ENCODE measurements around the gene TM9SF3. TPM values are rescaled to one million over a fixed set of nuclear protein-coding genes. Genes with fewer than 3 reads are reported as not detected.

Gene TM9SF3
- 90.7 and 96.7 TPM in 2 replicates for polyA plus RNA-seq (2013)

- peak within 1 kb of the TSS; percentile 72 for H2AK5ac ChIP-seq (ENCODE audit: low read length)
- H3K4me1 ChIP-seq (ENCODE audit: control insufficient read depth in 1 of 2, insufficient read depth in 2 of 2, low read length in 2 of 2): peaks cover 2 to 5% of the 10 kb centered on the region in 2 experiments
- H3K4ac ChIP-seq (ENCODE audit: low read depth, low read length): peak within 1 kb of the TSS; percentile 97
- peak within 1 kb of the TSS; percentile 100 for H3K9ac ChIP-seq (ENCODE audit: low read length)
- peak within 1 kb of the TSS; percentile 96 for H2BK120ac ChIP-seq (ENCODE audit: insufficient read depth, low read length, poor library complexity)
- H3K9me3 ChIP-seq (ENCODE audit: insufficient read depth, low read depth, low read length): no peaks in the 10 kb centered on the region
- H3K36me3 ChIP-seq (ENCODE audit: control insufficient read depth in 1 of 2, insufficient read depth in 2 of 2, low read length in 2 of 2): peaks cover 0 to 1% of the 10 kb centered on the region in 2 experiments
- H3K4me2 ChIP-seq (ENCODE audit: low read length): peak within 1 kb of the TSS; percentile 98
- peak within 1 kb of the TSS; percentile 100 for H4K8ac ChIP-seq (ENCODE audit: low read depth, low read length)
- peak within 1 kb of the TSS; percentile 57 for H2BK12ac ChIP-seq (ENCODE audit: low read length)
- peak within 1 kb of the TSS; percentile 96 for H4K91ac ChIP-seq (ENCODE audit: low read depth, low read length)
- H3K27ac ChIP-seq (ENCODE audit: low read depth, low read length): peak within 1 kb of the TSS; percentile 99
- peaks cover 20% of the 10 kb centered on the region for H3K79me2 ChIP-seq (ENCODE audit: control insufficient read depth, insufficient read depth, low read length, poor library complexity)
- peak; percentile 79 to 87 for DNase-seq
- peak within 1 kb of the TSS; percentile 99 for H2AFZ ChIP-seq (ENCODE audit: insufficient read depth, low read length, poor library complexity)
- peaks cover 14% of the 10 kb centered on the region for H3K79me1 ChIP-seq (ENCODE audit: low read length)
- peak within 1 kb of the TSS; percentile 96 for H3K18ac ChIP-seq (ENCODE audit: low read length)
- no peaks in the 10 kb centered on the region for H3K27me3 ChIP-seq (ENCODE audit: insufficient read depth, low read length)
- peak within 1 kb of the TSS; percentile 97 for H2BK5ac ChIP-seq (ENCODE audit: low read depth, low read length, poor library complexity)
- H4K12ac ChIP-seq (ENCODE audit: low read depth, low read length): peak within 1 kb of the TSS; percentile 99
- WGBS (ENCODE audit: extremely low coverage, insufficient coverage, insufficient read length): no CpG with 5 or more reads among the region's 107 CpGs
- no peak within 1 kb of the TSS for H3K23ac ChIP-seq (ENCODE audit: low read length)
- H3K4me3 ChIP-seq (ENCODE audit: low read depth, low read length): peak within 1 kb of the TSS; percentile 95
- peak within 1 kb of the TSS; percentile 99 for H3K14ac ChIP-seq (ENCODE audit: low read length)
Observed at GRCh38 chr10:96586419-96587263, at the start of gene TM9SF3. Gene TM9SF3, minus strand, starts transcription at chr10:96587012. Its CDS starts 177 bp downstream, at chr10:96586835.

- Histone ChIP-seq H4K91ac (ENCODE audit: low read depth, low read length) (no peak overlapping the region), H3K27ac (ENCODE audit: low read depth, low read length) (no peak overlapping the region), H3K4me1 (ENCODE audit: control insufficient read depth in 1 of 2, insufficient read depth in 2 of 2, low read length in 2 of 2) (peaks cover 5 to 10% of the 10 kb centered on the region in 2 experiments), H3K36me3 (ENCODE audit: control insufficient read depth in 1 of 2, insufficient read depth in 2 of 2, low read length in 2 of 2) (no peaks in the 10 kb centered on the region), H3K9ac (ENCODE audit: low read length) (no peak overlapping the region), H2AK5ac (ENCODE audit: low read length) (no peak overlapping the region), H3K14ac (ENCODE audit: low read length) (no peak overlapping the region), H3K79me2 (ENCODE audit: control insufficient read depth, insufficient read depth, low read length, poor library complexity) (no peaks in the 10 kb centered on the region), H3K27me3 (ENCODE audit: insufficient read depth, low read length) (no peaks in the 10 kb centered on the region), H3K4me2 (ENCODE audit: low read length) (no peak overlapping the region), H3K4me3 (ENCODE audit: low read depth, low read length) (no peak overlapping the region), H3K9me3 (ENCODE audit: insufficient read depth, low read depth, low read length) (no peaks in the 10 kb centered on the region), H4K12ac (ENCODE audit: low read depth, low read length) (no peak overlapping the region), H3K4ac (ENCODE audit: low read depth, low read length) (no peak overlapping the region), H3K23ac (ENCODE audit: low read length) (no peak overlapping the region), H4K8ac (ENCODE audit: low read depth, low read length) (no peak overlapping the region), H2BK5ac (ENCODE audit: low read depth, low read length, poor library complexity) (no peak overlapping the region), H2BK12ac (ENCODE audit: low read length) (no peak overlapping the region), H2AFZ (ENCODE audit: insufficient read depth, low read length, poor library complexity) (no peak overlapping the region), H3K79me1 (ENCODE audit: low read length) (peaks cover 5% of the 10 kb centered on the region), H2BK120ac (ENCODE audit: insufficient read depth, low read length, poor library complexity) (no peak overlapping the region), H3K18ac (ENCODE audit: low read length) (no peak overlapping the region)
- WGBS (ENCODE audit: extremely low coverage, insufficient coverage, insufficient read length): no CpG with 5 or more reads among the region's 1 CpG
- DNase-seq: no peak
Observed at GRCh38 chr10:96636551-96636950, 49.7 kb upstream of the TM9SF3 start.

- Histone ChIP-seq H3K9me3 (ENCODE audit: insufficient read depth, low read depth, low read length) (no peaks in the 10 kb centered on the region), H2AFZ (ENCODE audit: insufficient read depth, low read length, poor library complexity) (peak overlapping the region; percentile 25), H3K4me3 (ENCODE audit: low read depth, low read length) (no peak overlapping the region), H3K79me2 (ENCODE audit: control insufficient read depth, insufficient read depth, low read length, poor library complexity) (no peaks in the 10 kb centered on the region), H4K91ac (ENCODE audit: low read depth, low read length) (peak overlapping the region; percentile 33), H3K23ac (ENCODE audit: low read length) (no peak overlapping the region), H3K79me1 (ENCODE audit: low read length) (peaks cover 5% of the 10 kb centered on the region), H2BK12ac (ENCODE audit: low read length) (peak overlapping the region; percentile 41), H2BK5ac (ENCODE audit: low read depth, low read length, poor library complexity) (no peak overlapping the region), H3K27ac (ENCODE audit: low read depth, low read length) (peak overlapping the region; percentile 40), H4K12ac (ENCODE audit: low read depth, low read length) (no peak overlapping the region), H3K14ac (ENCODE audit: low read length) (peak overlapping the region; percentile 28), H3K4me2 (ENCODE audit: low read length) (peak overlapping the region; percentile 42), H3K4ac (ENCODE audit: low read depth, low read length) (no peak overlapping the region), H3K9ac (ENCODE audit: low read length) (no peak overlapping the region), H2AK5ac (ENCODE audit: low read length) (no peak overlapping the region), H4K8ac (ENCODE audit: low read depth, low read length) (peak overlapping the region; percentile 21), H3K36me3 (ENCODE audit: control insufficient read depth in 1 of 2, insufficient read depth in 2 of 2, low read length in 2 of 2) (no peaks in the 10 kb centered on the region), H3K27me3 (ENCODE audit: insufficient read depth, low read length) (no peaks in the 10 kb centered on the region), H2BK120ac (ENCODE audit: insufficient read depth, low read length, poor library complexity) (peak overlapping the region; percentile 39), H3K4me1 (ENCODE audit: control insufficient read depth in 1 of 2, insufficient read depth in 2 of 2, low read length in 2 of 2) (peaks cover 5 to 10% of the 10 kb centered on the region in 2 experiments), H3K18ac (ENCODE audit: low read length) (no peak overlapping the region)
- DNase-seq: peak; percentile 80 to 96
- WGBS (ENCODE audit: extremely low coverage, insufficient coverage, insufficient read length): no CpG with 5 or more reads among the region's 4 CpGs
Observed at GRCh38 chr10:96632974-96633710, 46.3 kb upstream of the TM9SF3 start.

GRCh38 chr10:96627292-96627691 is 40.5 kb upstream of the TM9SF3 start:
- H2BK12ac ChIP-seq (ENCODE audit: low read length): no peak overlapping the region
- H4K91ac ChIP-seq (ENCODE audit: low read depth, low read length): no peak overlapping the region
- H3K4me3 ChIP-seq (ENCODE audit: low read depth, low read length): no peak overlapping the region
- no peaks in the 10 kb centered on the region for H3K27me3 ChIP-seq (ENCODE audit: insufficient read depth, low read length)
- H2BK5ac ChIP-seq (ENCODE audit: low read depth, low read length, poor library complexity): no peak overlapping the region
- WGBS (ENCODE audit: extremely low coverage, insufficient coverage, insufficient read length): no CpG with 5 or more reads among the region's 1 CpG
- no peak overlapping the region for H2AFZ ChIP-seq (ENCODE audit: insufficient read depth, low read length, poor library complexity)
- no peak for DNase-seq
- no peak overlapping the region for H2BK120ac ChIP-seq (ENCODE audit: insufficient read depth, low read length, poor library complexity)
- H3K9me3 ChIP-seq (ENCODE audit: insufficient read depth, low read depth, low read length): no peaks in the 10 kb centered on the region
- H3K9ac ChIP-seq (ENCODE audit: low read length): no peak overlapping the region
- no peak overlapping the region for H3K23ac ChIP-seq (ENCODE audit: low read length)
- no peak overlapping the region for H3K18ac ChIP-seq (ENCODE audit: low read length)
- no peak overlapping the region for H2AK5ac ChIP-seq (ENCODE audit: low read length)
- H3K4me2 ChIP-seq (ENCODE audit: low read length): no peak overlapping the region
- no peaks in the 10 kb centered on the region for H3K79me1 ChIP-seq (ENCODE audit: low read length)
- no peak overlapping the region for H3K14ac ChIP-seq (ENCODE audit: low read length)
- H3K79me2 ChIP-seq (ENCODE audit: control insufficient read depth, insufficient read depth, low read length, poor library complexity): no peaks in the 10 kb centered on the region
- no peak overlapping the region for H3K27ac ChIP-seq (ENCODE audit: low read depth, low read length)
- H4K8ac ChIP-seq (ENCODE audit: low read depth, low read length): no peak overlapping the region
- H3K4ac ChIP-seq (ENCODE audit: low read depth, low read length): no peak overlapping the region
- H3K36me3 ChIP-seq (ENCODE audit: control insufficient read depth in 1 of 2, insufficient read depth in 2 of 2, low read length in 2 of 2): no peaks in the 10 kb centered on the region
- no peak overlapping the region for H4K12ac ChIP-seq (ENCODE audit: low read depth, low read length)
- peaks cover 0 to under 1% of the 10 kb centered on the region in 2 experiments for H3K4me1 ChIP-seq (ENCODE audit: control insufficient read depth in 1 of 2, insufficient read depth in 2 of 2, low read length in 2 of 2)
